WI38 (cell line): Measurements from ENCODE around the gene SLC38A11.
A peak's percentile ranks its signal among the peaks of the same experiment; 100 is the strongest.
"Not testable (repeated sequence)": the region's sequence is repeated elsewhere in the genome, so short reads cannot be mapped to it uniquely, and the experiment has no call there.

ENCODE experiments used
- H3K4me3 ChIP-seq: 2 replicates; pipeline ENCODE4 v1.5.1; 2011; ENCODE audit warnings: low read depth, mild to moderate bottlenecking, control low read depth, low read length
- TF ChIP-seq, protein P1 (sequence below): IDR thresholded peaks from 2 replicates; pipeline ENCODE4 v1.5.1; 2012; ENCODE audit warnings: low read depth, mild to moderate bottlenecking, control low read depth, low read length

Gene SLC38A11, protein sequence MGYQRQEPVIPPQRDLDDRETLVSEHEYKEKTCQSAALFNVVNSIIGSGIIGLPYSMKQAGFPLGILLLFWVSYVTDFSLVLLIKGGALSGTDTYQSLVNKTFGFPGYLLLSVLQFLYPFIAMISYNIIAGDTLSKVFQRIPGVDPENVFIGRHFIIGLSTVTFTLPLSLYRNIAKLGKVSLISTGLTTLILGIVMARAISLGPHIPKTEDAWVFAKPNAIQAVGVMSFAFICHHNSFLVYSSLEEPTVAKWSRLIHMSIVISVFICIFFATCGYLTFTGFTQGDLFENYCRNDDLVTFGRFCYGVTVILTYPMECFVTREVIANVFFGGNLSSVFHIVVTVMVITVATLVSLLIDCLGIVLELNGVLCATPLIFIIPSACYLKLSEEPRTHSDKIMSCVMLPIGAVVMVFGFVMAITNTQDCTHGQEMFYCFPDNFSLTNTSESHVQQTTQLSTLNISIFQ

DNA sequence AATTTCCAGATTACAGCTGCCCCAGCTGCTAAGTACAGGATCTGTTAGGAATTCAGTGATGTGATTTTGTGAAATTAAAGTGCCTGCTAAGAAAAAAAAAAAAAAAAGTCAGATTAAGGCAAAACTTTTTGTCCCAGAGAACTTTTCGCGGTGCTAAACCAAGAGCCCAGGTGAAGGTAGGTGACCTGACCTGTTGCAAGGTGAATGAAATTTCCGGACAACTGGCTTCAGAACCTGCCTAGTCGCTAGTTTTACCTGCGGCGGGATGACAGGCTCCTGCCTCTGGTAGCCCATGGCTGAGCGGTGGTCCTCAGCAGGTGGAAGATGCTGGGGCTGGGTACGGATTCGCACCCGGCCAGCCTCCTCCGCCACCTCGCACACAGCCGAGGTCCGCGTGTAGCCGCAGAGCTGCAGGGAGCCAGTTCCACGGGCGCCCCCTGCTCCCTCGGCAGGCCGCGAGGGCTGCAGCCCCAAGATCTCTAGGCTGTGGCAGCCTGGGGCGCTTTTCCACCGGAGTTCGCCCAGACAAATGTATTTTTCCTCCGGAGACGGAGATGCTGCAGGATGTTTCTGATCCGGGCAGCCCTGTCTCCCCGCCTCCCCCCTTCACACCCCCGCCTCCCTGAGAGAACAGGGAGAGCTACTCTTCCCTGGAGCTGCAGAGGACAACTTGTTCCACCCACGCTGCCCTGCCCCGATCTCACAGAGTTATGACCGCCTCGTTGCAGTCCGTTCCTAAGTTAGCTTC, at the start of gene SLC38A11:
TSS of gene SLC38A11 (minus strand) at position 572 of the 748 bp plus-strand sequence. CDS start at position 294, 278 bp downstream.
- TF ChIP-seq, protein P1, sequence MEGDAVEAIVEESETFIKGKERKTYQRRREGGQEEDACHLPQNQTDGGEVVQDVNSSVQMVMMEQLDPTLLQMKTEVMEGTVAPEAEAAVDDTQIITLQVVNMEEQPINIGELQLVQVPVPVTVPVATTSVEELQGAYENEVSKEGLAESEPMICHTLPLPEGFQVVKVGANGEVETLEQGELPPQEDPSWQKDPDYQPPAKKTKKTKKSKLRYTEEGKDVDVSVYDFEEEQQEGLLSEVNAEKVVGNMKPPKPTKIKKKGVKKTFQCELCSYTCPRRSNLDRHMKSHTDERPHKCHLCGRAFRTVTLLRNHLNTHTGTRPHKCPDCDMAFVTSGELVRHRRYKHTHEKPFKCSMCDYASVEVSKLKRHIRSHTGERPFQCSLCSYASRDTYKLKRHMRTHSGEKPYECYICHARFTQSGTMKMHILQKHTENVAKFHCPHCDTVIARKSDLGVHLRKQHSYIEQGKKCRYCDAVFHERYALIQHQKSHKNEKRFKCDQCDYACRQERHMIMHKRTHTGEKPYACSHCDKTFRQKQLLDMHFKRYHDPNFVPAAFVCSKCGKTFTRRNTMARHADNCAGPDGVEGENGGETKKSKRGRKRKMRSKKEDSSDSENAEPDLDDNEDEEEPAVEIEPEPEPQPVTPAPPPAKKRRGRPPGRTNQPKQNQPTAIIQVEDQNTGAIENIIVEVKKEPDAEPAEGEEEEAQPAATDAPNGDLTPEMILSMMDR, result no peak
- H3K4me3 ChIP-seq, result peak within 1 kb of the TSS; percentile 48

DNA sequence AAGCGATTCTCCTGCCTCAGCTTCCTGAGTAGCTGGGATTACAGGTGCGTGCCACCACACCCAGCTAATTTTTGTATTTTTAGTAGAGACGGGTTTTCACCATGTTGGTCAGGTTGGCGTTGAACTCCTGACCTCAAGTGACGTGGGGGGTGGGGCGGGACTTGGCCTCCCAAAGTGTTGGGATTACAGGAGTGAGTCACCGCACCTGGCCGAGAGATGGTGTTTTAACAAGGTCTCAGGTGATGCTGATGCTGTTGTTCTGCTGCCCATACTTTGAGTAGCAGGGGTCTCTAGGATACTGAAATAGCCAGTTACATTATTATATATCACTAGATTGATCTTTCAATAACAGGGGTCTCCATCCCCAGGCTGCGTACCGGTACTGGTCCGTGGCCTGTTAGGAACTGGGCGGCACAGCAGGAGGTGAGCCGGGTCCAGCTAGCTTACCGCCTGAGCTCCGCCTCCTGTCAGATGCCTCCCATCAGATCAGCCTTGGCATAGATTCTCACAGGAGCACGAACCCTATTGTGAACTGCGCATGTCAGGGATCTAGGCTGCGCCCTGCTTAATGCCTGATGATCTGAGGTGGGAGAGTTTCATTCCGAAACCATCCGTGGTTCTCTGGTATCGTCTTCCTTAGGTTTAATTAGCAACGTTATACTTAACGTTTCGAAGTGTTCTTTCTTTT, 48.3 kb upstream of the SLC38A11 start:
- H3K4me3 ChIP-seq, result no peak overlapping the region
- TF ChIP-seq, protein P1, result no peak

DNA sequence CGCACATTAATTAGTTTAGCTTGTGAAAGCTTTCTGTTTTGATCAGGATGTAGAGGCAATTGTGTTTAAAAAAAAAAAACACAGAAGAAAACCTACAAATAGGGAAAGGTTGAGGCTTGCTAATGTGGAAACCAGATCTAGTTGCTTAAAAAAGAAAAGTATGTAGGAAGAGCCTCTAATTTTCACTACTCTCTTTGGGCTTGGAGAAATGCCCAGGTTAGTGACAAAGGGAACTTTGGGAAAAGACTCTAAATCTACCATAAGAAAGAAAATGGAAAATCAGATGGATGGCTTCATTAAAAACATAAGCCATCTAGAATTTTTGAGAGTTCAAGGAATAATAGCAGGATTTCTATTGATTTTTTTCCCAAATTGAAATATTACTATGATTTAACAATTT, 47.3 kb upstream of the SLC38A11 start:
- TF ChIP-seq, protein P1, result no peak
- H3K4me3 ChIP-seq, result no peak overlapping the region

DNA sequence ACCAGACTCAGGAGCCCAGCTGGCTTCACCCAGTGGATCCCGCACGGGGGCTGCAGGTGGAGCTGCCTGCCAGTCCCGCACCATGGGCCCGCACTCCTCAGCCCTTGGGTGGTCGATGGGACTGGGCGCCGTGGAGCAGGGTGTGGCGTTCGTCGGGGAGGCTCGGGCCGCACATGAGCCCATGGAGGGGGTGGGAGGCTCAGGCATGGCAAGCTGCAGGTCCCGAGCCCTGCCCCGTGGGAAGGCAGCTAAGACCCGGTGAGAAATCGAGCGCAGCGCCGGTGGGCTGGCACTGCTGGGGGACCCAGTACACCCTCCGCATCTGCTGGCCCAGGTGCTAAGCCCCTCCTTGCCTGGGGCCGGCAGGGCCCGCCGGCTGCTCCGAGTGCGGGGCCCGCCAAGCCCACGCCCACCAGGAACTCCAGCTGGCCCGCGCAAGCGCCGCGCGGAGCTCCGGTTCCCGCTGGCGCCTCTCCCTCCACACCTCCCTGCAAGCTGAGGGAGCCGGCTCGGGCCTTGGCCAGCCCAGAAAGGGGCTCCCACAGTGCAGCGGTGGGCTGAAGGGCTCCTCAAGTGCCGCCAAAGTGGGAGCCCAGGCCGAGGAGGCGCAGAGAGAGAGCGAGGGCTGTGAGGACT, 39.5 kb upstream of the SLC38A11 start:
- not testable (repeated sequence) for H3K4me3 ChIP-seq

DNA sequence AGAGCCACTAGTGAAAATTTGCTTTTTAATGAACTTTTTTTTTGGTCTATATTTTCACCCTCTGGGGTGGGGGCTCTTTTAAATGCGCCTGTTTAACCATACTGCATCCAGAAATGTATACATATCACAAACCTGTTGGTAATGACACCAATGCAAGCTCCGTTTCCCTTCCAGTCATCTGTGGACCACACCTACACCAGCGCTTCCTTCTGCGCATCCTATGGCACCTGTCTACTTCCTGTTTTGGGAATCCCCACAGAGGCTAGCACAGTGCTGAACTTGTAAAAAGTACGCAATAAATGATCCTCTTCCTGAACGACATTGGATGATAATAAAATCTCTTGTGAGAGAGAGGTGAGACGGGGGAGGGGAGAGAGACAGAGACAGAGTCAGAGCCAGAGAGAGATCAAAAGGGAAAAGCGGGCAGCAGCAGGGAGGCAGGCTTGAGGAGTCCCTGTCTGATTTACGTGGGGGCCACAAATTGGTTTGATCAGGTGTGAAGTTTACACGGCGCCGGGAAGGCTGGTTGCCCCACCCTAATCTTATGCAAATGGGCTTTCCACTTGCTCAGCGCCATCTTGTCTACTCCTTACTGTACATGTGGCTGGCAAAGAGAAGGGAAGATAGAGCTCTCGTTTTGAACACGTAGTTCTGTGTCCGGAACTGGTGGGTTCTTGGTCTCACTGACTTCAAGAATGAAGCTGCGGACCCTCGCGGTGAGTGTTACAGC, 38.1 kb upstream of the SLC38A11 start:
- H3K4me3 ChIP-seq, result no peak overlapping the region
- TF ChIP-seq, protein P1, result no peak

DNA sequence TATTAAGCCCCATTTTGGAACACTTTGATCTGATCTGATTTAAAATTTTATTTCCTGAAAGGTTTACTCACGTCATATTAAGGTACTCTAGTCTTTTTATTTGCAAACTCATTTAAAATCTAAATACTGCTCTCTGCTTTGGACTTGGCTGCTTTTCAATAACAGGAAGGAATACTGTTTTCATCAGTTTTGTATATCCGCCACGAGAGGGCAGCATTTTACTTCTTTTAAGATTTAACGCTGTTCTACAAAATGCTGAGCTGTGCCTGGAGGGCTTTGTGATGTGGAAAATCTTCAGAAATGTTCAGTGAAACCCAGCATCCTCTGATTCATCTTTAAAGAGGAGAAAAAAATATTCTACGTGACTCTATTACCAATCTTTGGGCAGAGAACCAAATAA, 37.5 kb upstream of the SLC38A11 start:
- H3K4me3 ChIP-seq, result no peak overlapping the region

DNA sequence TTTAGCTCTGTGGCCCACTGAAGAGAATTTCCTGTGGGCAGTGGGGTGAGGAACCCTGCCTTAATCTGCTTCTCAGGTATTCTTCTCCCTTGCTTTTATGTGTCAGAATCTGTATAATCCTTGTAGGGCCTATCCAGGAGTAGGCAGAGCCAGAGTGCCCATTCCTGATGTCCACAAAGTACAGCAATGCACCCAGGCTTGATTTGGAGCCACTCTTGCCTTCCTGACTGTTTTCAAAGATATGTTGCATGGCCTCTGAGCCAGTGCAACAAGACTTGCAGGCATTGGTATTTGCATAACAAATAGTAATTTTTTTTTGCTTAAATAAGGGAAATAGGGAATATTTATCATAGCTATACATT, 36.7 kb upstream of the SLC38A11 start:
- H3K4me3 ChIP-seq, result not testable (repeated sequence)

More for the DNA sequence above, 37.5 kb upstream of the SLC38A11 start:
- TF ChIP-seq, protein P1, result peak; percentile 21; the same call in 1 of the 2 replicates

DNA sequence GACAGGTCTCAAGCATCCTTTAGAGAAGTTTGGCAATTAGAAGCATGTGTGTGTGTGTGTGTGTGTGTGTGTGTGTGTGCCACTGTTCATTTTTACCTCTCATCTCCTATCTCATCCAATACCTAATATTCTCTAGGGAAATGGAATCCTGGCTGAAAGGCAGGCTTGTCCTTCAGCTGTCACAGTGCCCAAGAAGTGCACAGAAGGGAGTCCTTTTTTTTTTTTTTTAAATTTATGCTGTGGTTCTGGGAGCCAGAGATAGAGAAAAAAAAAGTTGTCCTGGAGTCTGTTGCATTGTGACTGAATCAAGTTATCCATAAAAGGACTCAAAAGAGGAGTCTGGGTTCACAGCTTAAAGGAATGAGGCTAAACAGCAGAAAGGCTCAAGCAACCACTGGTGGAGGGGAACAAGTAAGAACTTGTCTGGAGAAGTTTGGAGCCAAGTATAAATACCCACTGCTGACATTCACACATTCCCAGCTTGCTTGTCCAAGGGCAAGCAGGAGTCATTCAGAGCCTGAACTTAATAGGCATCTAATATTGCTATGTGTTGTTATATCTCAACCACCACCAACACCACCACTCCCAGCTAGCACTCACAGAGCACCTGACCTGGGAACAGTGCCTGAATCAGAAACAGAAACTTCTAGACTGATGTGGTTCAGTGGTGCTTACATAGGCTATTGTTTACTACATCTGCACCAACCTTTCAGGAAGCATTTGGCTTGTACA, 36.2 kb upstream of the SLC38A11 start:
- H3K4me3 ChIP-seq, result not testable (repeated sequence)

DNA sequence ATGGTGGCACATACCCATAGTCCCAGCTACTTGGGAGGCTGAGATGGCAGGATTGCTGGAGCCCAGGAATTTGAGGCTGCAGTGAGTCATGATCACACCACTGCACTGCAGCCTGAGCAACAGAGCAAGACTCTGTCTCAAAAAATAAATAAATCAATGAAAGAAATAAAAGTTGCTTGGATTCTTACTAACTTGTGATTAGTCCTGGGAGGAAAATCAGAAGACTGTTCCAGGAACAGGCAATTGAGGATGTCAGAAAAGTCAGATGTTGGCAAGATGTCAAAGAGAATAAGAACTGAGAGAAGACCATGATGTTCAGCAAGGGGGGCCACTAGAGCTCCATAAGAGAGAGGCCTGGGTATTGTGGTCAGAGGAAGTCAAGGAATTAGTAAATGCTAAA, 35.6 kb upstream of the SLC38A11 start:
- not testable (repeated sequence) for H3K4me3 ChIP-seq

DNA sequence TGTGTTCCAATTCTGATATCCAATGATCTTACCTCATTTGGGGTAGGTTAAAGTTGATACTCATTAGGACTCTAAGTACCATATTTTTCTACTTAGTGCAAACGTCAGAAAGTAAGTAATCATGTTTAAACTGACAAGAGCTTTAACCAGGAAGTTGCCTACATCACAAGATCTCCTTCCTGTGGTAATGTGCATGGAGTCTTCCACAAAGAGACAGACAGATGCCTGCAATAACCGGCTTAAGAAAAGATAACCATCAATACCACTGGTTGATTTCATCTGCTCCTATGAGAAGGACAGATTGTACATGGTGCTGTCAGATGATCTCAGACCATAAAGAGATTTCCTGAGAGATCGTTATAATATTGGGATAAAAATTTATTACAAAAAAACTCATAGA, 33.5 kb upstream of the SLC38A11 start:
- H3K4me3 ChIP-seq, result not testable (repeated sequence)

DNA sequence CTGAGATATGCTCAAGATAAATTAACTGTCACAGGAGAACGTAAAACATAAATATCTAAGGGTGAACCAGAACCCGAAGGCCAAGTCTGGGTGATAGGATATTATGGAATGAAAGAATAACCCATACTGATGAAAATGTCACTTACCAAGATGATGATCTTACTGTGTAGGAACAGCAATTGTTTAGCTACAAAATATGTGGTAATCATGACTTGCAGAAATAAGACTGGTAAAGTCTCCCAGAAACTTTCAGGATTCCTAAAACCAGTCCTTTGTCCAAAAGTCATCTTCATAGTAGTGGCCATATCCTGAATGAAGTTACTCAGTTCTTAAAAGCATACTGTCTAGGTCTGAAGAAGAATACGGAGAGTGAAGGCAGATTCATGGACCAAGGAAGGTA, 30.7 kb upstream of the SLC38A11 start:
- H3K4me3 ChIP-seq, result not testable (repeated sequence)
